Adipocyte (in vitro differentiated cells): Measurements from ENCODE around the gene HYCC2.
"Not testable (repeated sequence)": the region's sequence is repeated elsewhere in the genome, so short reads cannot be mapped to it uniquely, and the experiment has no call there.

Source experiments
- DNase-seq: peaks from one replicate; pipeline ENCODE4 v3.0.0-alpha.2; 2015; ENCODE audit warnings: low read depth
- H3K27me3 ChIP-seq: replicated peaks from 2 replicates; pipeline ENCODE4 v1.7.0; 2013; ENCODE audit warnings: mild to moderate bottlenecking, low read length, moderate library complexity; ENCODE audit not compliant: control insufficient read depth, insufficient read depth
- H3K36me3 ChIP-seq: 2 replicates; pipeline ENCODE4 v1.7.0; 2013; ENCODE audit warnings: low read length, mild to moderate bottlenecking, moderate library complexity; ENCODE audit not compliant: control insufficient read depth, insufficient read depth, severe bottlenecking
- H3K4me1 ChIP-seq: 2 replicates; pipeline ENCODE4 v1.7.0; 2013; ENCODE audit warnings: mild to moderate bottlenecking, low read length, moderate library complexity; ENCODE audit not compliant: control insufficient read depth, insufficient read depth
- H3K4me3 ChIP-seq: 2 replicates; pipeline ENCODE4 v1.7.0; 2013; ENCODE audit warnings: mild to moderate bottlenecking, low read length, moderate library complexity
- H3K9ac ChIP-seq: 2 replicates; pipeline ENCODE4 v1.7.0; 2013; ENCODE audit warnings: mild to moderate bottlenecking, low read length, moderate library complexity
- H3K9me3 ChIP-seq: 2 replicates; pipeline ENCODE4 v1.7.0; 2013; ENCODE audit warnings: mild to moderate bottlenecking, low read length, moderate library complexity; ENCODE audit not compliant: control insufficient read depth

HYCC2 gene

GRCh38 chr2:201070948-201071478, 458 bp downstream of the HYCC2 start:
- H3K4me1 ChIP-seq: peaks cover 43% of the 10 kb centered on the region
- DNase-seq: peak; percentile 50
- H3K9me3 ChIP-seq: no peaks in the 10 kb centered on the region
- H3K9ac ChIP-seq: peak overlapping the region; percentile 99
- H3K4me3 ChIP-seq: peak overlapping the region; percentile 99
- H3K27me3 ChIP-seq: no peaks in the 10 kb centered on the region
- H3K36me3 ChIP-seq: no peaks in the 10 kb centered on the region

- no peak overlapping the region for H3K9ac ChIP-seq
- no peak for DNase-seq
- H3K4me1 ChIP-seq: peaks cover 22% of the 10 kb centered on the region
- no peaks in the 10 kb centered on the region for H3K9me3 ChIP-seq
- peaks cover 4% of the 10 kb centered on the region for H3K36me3 ChIP-seq
- H3K27me3 ChIP-seq: no peaks in the 10 kb centered on the region
- H3K4me3 ChIP-seq: no peak overlapping the region
Measured at GRCh38 chr2:201064797-201065329, 6.6 kb downstream of the HYCC2 start.

GRCh38 chr2:201063516-201063915, 8.0 kb downstream of the HYCC2 start:
- not testable (repeated sequence) for H3K4me3 ChIP-seq, H3K9ac ChIP-seq, H3K27me3 ChIP-seq, DNase-seq, H3K9me3 ChIP-seq
- H3K4me1 ChIP-seq: peaks cover 11% of the 10 kb centered on the region
- H3K36me3 ChIP-seq: peaks cover 11% of the 10 kb centered on the region

GRCh38 chr2:201059961-201060755, 11.3 kb downstream of the HYCC2 start:
- Histone ChIP-seq H3K9ac (no peak overlapping the region), H3K4me3 (no peak overlapping the region), H3K27me3 (no peaks in the 10 kb centered on the region), H3K4me1 (peaks cover 16% of the 10 kb centered on the region), H3K9me3 (no peaks in the 10 kb centered on the region), H3K36me3 (peaks cover 11% of the 10 kb centered on the region)
- DNase-seq: no peak

- DNase-seq: no peak
Measured at GRCh38 chr2:201058914-201059313, 12.6 kb downstream of the HYCC2 start.

GRCh38 chr2:201057715-201058248, 13.7 kb downstream of the HYCC2 start:
- Histone ChIP-seq H3K9me3 (no peaks in the 10 kb centered on the region), H3K4me3 (no peak overlapping the region), H3K27me3 (no peaks in the 10 kb centered on the region), H3K9ac (no peak overlapping the region), H3K4me1 (peaks cover 16% of the 10 kb centered on the region), H3K36me3 (peaks cover 11% of the 10 kb centered on the region)
- DNase-seq: peak; percentile 4

More at GRCh38 chr2:201058914-201059313, 12.6 kb downstream of the HYCC2 start:
- no peak overlapping the region for H3K9ac ChIP-seq
- H3K9me3 ChIP-seq: no peaks in the 10 kb centered on the region
- no peaks in the 10 kb centered on the region for H3K27me3 ChIP-seq
- peaks cover 11% of the 10 kb centered on the region for H3K36me3 ChIP-seq
- peaks cover 16% of the 10 kb centered on the region for H3K4me1 ChIP-seq
- H3K4me3 ChIP-seq: no peak overlapping the region

- H3K4me1 ChIP-seq: peaks cover 16% of the 10 kb centered on the region
- no peaks in the 10 kb centered on the region for H3K9me3 ChIP-seq
- no peak overlapping the region for H3K9ac ChIP-seq
- H3K27me3 ChIP-seq: no peaks in the 10 kb centered on the region
- H3K36me3 ChIP-seq: peaks cover 11% of the 10 kb centered on the region
- peak; percentile 63 for DNase-seq
- peak overlapping the region; percentile 11 for H3K4me3 ChIP-seq
Measured at GRCh38 chr2:201057087-201057521, 14.4 kb downstream of the HYCC2 start.

GRCh38 chr2:201049455-201049854, 22.0 kb downstream of the HYCC2 start:
- Histone ChIP-seq H3K9ac (no peak overlapping the region), H3K36me3 (peaks cover 4% of the 10 kb centered on the region), H3K4me1 (no peaks in the 10 kb centered on the region), H3K9me3 (no peaks in the 10 kb centered on the region), H3K4me3 (no peak overlapping the region), H3K27me3 (no peaks in the 10 kb centered on the region)
- no peak for DNase-seq

- no peaks in the 10 kb centered on the region for H3K9me3 ChIP-seq
- DNase-seq: no peak
- no peaks in the 10 kb centered on the region for H3K4me1 ChIP-seq
- no peak overlapping the region for H3K9ac ChIP-seq
- no peak overlapping the region for H3K4me3 ChIP-seq
- peaks cover 12% of the 10 kb centered on the region for H3K36me3 ChIP-seq
- no peaks in the 10 kb centered on the region for H3K27me3 ChIP-seq
Measured at GRCh38 chr2:201046881-201047280, 24.6 kb downstream of the HYCC2 start.

- H3K4me3 ChIP-seq, H3K4me1 ChIP-seq: not testable (repeated sequence)
Measured at GRCh38 chr2:201043050-201043449, 28.4 kb downstream of the HYCC2 start.

GRCh38 chr2:201042451-201042850, 29.0 kb downstream of the HYCC2 start:
- not testable (repeated sequence) for H3K4me3 ChIP-seq, H3K9me3 ChIP-seq, DNase-seq, H3K9ac ChIP-seq, H3K4me1 ChIP-seq, H3K27me3 ChIP-seq
- H3K36me3 ChIP-seq: peaks cover 13% of the 10 kb centered on the region

More at GRCh38 chr2:201043050-201043449, 28.4 kb downstream of the HYCC2 start:
- H3K36me3 ChIP-seq: peaks cover 13% of the 10 kb centered on the region
- H3K9ac ChIP-seq, H3K27me3 ChIP-seq, DNase-seq, H3K9me3 ChIP-seq: not testable (repeated sequence)
